Dendritic cell treated with granulocyte-macrophage colony-stimulating factor and Interleukin-4, amounts not matched to agents 40 ng/mL and 50 ng/mL, for 4 days (primary cell): ENCODE measurements around the gene P2RX2.

Source experiments
- H3K27ac Mint-ChIP-seq: one replicate; pipeline ENCODE4 v1.8.0; 2022; ENCODE audit warnings: mild to moderate bottlenecking, mixed read lengths
- H3K27me3 Mint-ChIP-seq: one replicate; pipeline ENCODE4 v1.8.0; 2022; ENCODE audit warnings: mild to moderate bottlenecking, mixed read lengths
- H3K36me3 Mint-ChIP-seq: one replicate; pipeline ENCODE4 v1.8.0; 2022; ENCODE audit warnings: low read depth, mixed read lengths
- H3K4me1 Mint-ChIP-seq: one replicate; pipeline ENCODE4 v1.8.0; 2022; ENCODE audit warnings: low read depth, mixed read lengths
- H3K4me3 Mint-ChIP-seq: one replicate; pipeline ENCODE4 v1.8.0; 2022; ENCODE audit warnings: mild to moderate bottlenecking, moderate library complexity, mixed read lengths
- H3K9me3 Mint-ChIP-seq: one replicate; pipeline ENCODE4 v1.8.0; 2022; ENCODE audit warnings: mixed read lengths
- intact Hi-C: fragments of 100-400 bp; cut with micrococcal nuclease; formaldehyde crosslinking; loops from one replicate; pipeline ENCODE4 v1.15.0; 2022

Gene P2RX2

DNA sequence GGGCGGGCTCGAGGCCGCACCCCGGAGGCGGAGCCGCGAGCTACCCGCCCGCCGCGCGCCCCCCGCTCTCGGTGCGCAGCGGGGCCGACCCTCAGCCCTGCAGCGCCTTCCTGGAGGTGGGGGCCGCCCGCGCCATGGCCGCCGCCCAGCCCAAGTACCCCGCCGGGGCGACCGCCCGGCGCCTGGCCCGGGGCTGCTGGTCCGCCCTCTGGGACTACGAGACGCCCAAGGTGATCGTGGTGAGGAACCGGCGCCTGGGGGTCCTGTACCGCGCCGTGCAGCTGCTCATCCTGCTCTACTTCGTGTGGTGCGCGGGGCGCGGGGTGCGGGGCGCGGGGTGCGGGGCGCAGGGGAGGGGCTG lies at the start of gene P2RX2:
Gene P2RX2 (plus strand): TSS at position 94 of the 361 bp plus-strand sequence. CDS start 41 bp downstream, at position 135.
- Mint-ChIP-seq H3K4me1 (peaks cover 11% of the 10 kb centered on the region), H3K4me3 (no peak within 1 kb of the TSS), H3K27ac (no peak within 1 kb of the TSS), H3K9me3 (peaks cover 20% of the 10 kb centered on the region), H3K27me3 (peaks cover 70% of the 10 kb centered on the region), H3K36me3 (peaks cover 4% of the 10 kb centered on the region)
- intact Hi-C loops, result no loop called here

DNA sequence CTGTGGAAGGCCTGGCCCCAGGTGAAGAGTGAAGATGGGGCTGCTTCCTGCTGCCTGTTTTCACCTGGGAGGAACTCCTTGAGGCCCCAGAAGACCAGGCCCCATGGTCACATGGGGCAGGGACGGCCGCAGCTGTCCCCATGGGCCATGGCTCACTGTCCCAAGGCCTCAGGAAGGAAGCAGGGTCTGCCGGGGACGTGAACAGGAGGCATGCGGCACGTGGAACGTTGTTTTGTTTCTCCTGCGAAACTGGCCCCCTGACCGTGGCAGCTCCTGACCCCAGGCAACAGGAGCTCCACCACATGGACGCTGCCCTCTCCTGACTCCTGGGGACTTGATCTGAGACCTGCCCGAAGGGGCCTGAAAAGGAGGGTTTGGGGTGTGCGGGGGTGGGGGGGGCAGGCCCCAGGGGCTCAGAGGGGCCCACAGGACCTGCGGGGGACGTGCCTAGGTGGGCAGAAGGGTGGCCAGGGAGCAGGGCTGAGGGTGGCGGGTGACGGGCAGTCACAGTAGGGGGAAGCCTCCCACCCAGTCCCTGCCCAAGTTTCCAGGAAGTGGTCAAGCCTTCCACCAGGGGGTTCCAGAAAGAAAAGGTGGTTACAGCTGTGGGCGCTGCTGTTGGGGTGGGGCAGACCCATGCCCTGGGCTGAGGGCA lies 49.6 kb upstream of the P2RX2 start:
- Mint-ChIP-seq H3K4me3 (no peak overlapping the region), H3K9me3 (no peaks in the 10 kb centered on the region), H3K27ac (no peak overlapping the region), H3K4me1 (no peaks in the 10 kb centered on the region), H3K36me3 (peaks cover 97% of the 10 kb centered on the region), H3K27me3 (no peaks in the 10 kb centered on the region)
- intact Hi-C loops, result no loop called here

DNA sequence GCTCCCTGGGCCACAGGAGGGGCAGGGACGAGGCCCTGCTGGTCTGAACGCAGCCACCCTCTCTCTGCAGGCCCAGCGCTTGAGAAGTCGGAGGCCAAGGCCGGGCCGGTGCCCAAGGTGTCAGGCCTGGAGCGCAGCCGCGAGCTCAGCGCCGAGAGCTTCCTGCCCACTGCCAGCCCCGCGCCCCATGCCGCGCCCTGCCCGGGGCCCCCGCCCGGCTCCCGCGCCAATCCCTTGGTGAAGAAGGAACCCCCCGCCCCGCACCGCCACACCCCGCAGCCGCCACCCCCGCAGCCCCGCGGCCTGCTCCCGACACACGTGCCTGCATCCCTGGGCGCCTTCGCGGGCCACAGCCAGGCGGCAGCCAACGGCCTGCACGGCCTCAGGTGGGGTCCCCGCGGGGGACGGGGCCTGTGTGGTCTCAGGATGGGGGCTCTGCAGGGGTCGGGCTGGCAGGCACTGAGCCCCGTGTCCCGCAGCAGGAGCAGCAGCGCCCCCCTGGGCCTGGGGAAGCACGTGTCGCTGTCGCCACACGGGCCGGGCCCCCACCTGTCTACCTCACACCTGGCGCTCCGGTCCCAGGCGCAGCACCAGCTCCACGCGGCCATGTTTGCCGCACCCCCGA lies 48.6 kb upstream of the P2RX2 start:
- H3K9me3 Mint-ChIP-seq, result no peaks in the 10 kb centered on the region
- H3K27me3 Mint-ChIP-seq, result no peaks in the 10 kb centered on the region
- H3K4me3 Mint-ChIP-seq, result no peak overlapping the region
- intact Hi-C loops, result no loop called here
- H3K4me1 Mint-ChIP-seq, result no peaks in the 10 kb centered on the region
- H3K27ac Mint-ChIP-seq, result no peak overlapping the region
- H3K36me3 Mint-ChIP-seq, result peaks cover 98% of the 10 kb centered on the region

DNA sequence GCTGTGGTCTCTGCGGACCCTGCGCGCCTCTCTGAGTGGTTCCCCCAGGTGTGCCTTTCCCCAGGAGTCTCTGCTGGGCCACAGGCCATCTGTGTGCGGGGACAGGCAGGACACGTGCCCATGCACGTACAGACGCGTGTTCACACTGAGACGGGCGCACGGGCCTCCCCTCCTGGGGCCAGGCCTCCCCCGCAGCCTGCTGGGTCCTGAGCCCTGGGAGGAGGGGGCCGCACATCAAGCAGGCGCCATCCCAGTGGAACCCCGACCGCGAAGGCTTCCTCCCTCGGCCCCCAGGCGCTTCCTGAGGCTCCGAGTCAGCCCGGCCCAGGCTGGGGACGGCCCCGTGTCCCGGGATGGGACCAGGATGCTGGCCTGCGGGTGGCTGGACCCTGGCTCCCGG lies 47.9 kb upstream of the P2RX2 start:
- Mint-ChIP-seq H3K4me1 (no peaks in the 10 kb centered on the region), H3K4me3 (no peak overlapping the region), H3K36me3 (peaks cover 98% of the 10 kb centered on the region), H3K9me3 (no peaks in the 10 kb centered on the region), H3K27ac (no peak overlapping the region), H3K27me3 (no peaks in the 10 kb centered on the region)
- intact Hi-C loops, result no loop called here

DNA sequence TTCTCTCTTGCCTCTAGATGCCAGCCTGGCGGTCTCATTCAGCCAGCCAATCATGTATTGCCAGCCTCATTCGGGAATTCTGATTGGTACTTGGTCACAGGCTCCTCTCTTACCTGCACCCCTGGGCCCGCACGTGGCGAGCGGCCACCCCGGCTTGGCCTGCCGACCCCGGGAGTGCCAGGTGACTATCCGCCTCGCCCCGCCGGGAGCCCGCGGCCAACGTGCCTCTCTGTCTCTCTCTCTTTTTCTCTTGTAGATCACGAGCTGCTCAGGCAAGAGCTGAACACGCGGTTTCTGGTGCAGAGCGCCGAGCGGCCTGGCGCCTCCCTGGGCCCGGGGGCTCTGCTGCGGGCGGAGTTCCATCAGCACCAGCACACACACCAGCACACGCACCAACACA lies 47.5 kb upstream of the P2RX2 start:
- H3K36me3 Mint-ChIP-seq, result peaks cover 98% of the 10 kb centered on the region
- intact Hi-C loops, result no loop called here

DNA sequence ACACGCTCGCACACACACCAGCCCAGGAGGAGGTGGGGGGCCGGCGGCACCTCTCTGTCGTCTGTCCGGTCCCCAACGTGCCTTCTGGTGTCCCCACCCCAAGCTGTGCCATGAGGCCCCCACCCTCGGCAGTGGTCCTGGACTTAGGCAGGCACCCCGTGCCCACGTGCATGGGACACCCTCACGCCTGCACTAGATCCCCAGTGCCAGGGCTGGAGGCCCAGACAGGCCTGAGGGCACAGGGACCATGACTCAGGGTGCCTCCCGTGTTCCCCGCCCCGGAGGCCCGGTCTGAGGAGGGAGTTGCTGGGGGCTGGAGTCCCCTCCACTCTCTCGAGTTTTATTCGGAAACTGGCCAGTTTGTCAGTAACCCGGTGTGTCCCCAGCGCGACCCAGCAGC lies 47.0 kb upstream of the P2RX2 start:
- no peak overlapping the region for H3K4me3 Mint-ChIP-seq
- no peak overlapping the region for H3K27ac Mint-ChIP-seq
- H3K27me3 Mint-ChIP-seq, result no peaks in the 10 kb centered on the region
- peaks cover 98% of the 10 kb centered on the region for H3K36me3 Mint-ChIP-seq
- intact Hi-C loops, result no loop called here
- H3K9me3 Mint-ChIP-seq, result no peaks in the 10 kb centered on the region
- H3K4me1 Mint-ChIP-seq, result no peaks in the 10 kb centered on the region

More for the DNA sequence above, 47.5 kb upstream of the P2RX2 start:
- H3K27me3 Mint-ChIP-seq, result no peaks in the 10 kb centered on the region
- no peaks in the 10 kb centered on the region for H3K9me3 Mint-ChIP-seq
- no peak overlapping the region for H3K4me3 Mint-ChIP-seq
- no peaks in the 10 kb centered on the region for H3K4me1 Mint-ChIP-seq
- H3K27ac Mint-ChIP-seq, result no peak overlapping the region

DNA sequence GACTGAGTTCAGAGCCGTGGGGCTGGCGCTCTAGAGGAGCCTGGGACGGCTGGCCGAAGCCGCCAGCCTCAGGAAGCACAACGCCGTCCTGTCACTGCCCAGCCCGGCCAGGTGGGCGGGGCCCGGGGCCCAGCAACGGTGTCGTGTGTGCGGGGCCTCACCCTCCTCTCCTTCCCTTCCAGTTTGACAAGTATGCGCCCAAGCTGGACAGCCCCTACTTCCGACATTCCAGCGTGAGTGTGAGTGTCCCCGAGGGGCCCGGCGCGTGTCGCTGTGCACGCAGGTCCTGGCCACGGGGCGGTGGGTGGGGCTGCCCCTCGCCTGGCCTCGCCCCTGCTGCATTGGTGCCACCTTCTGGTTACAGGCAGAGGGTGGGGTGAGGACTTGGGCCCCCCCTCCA lies 46.5 kb upstream of the P2RX2 start:
- intact Hi-C loops, result no loop called here
- no peak overlapping the region for H3K27ac Mint-ChIP-seq
- no peaks in the 10 kb centered on the region for H3K9me3 Mint-ChIP-seq
- H3K4me3 Mint-ChIP-seq, result no peak overlapping the region
- no peaks in the 10 kb centered on the region for H3K4me1 Mint-ChIP-seq
- peaks cover 98% of the 10 kb centered on the region for H3K36me3 Mint-ChIP-seq
- H3K27me3 Mint-ChIP-seq, result no peaks in the 10 kb centered on the region

DNA sequence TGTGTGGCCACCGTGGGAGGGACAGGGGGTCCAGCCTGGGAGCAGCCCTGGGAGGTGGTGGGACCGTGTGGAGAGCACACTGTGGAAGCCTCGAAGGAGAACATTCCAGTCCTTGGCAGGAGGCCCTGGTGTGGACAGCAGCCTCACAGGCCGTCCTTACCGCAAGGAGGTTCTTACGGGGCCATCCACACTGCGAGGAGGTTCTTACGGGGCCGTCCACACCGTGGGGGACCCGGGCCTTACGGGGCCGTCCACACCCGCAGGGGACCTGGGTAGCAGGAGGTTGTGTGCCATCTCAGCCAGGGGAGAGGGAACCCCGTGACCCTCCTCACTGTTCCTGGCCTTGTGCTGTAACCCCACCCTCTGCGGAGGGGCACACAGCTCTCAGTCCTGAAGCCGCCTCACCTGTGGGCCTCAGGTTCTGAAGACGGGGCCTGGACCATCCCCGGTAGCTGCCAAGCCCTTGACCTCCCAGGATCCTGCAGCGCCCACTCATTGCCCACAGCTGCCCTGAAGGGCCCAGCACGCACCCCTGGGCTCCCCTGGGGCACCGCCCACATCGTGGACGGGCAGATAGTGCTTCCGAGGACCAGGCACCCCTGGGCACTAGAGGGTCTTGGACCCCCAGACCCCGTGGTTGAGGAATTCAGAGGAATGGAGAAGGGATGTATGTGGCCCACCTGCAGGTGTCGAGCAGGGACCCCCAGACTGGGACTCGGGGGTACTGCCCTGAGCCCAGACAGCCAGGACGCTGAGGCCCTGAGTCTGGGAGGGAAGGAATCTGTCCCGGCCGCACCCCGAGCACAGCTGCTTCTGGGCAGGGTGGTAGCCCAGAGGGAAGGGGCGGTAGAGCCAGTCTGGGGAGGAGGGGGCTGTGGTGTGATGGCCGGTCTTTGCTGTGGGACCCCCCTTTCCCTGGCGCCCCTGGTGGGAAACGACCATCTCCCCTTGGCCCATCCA lies 45.5 kb upstream of the P2RX2 start:
- Mint-ChIP-seq H3K27me3 (no peaks in the 10 kb centered on the region), H3K4me3 (no peak overlapping the region), H3K36me3 (peaks cover 98% of the 10 kb centered on the region), H3K27ac (no peak overlapping the region), H3K9me3 (no peaks in the 10 kb centered on the region), H3K4me1 (no peaks in the 10 kb centered on the region)
- intact Hi-C loops, result no loop called here

DNA sequence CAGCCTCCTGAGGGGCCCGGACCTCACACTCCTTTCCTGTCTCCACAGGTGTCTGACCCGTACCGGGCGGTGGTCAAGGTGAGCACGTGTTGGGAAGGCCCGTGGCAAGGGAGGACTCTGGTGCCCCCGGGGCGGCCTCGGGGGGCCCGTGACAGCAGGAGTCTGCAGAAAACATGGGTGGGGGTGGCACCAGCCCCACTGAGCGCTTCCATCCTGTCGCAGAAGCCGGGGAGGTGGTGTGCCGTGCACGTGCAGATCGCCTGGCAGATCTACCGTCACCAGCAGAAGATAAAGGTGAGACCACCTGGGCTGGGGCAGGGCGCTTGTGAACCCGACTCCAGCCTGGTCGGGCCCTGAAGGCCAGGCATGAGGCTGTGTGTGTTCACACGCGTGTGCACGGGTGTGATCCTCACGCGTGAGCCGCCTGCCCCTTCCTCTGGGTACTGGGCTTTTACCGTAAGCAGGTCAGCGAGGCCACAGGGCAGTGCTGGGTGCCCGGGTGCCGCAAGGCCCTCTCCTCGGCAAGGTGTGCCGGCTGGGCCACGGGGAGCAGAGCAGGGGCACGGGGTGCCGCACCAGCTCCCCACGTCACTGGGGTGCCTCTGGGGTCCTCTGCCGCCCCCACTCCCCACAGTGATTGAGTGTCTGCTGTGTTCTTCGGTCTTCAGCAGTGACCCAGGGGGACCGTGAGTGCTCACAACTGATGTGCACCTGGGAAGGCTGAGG lies 44.1 kb upstream of the P2RX2 start:
- no peak overlapping the region for H3K4me3 Mint-ChIP-seq
- intact Hi-C loops, result no loop called here
- H3K36me3 Mint-ChIP-seq, result peaks cover 98% of the 10 kb centered on the region
- no peak overlapping the region for H3K27ac Mint-ChIP-seq
- no peaks in the 10 kb centered on the region for H3K4me1 Mint-ChIP-seq
- no peaks in the 10 kb centered on the region for H3K9me3 Mint-ChIP-seq
- no peaks in the 10 kb centered on the region for H3K27me3 Mint-ChIP-seq

DNA sequence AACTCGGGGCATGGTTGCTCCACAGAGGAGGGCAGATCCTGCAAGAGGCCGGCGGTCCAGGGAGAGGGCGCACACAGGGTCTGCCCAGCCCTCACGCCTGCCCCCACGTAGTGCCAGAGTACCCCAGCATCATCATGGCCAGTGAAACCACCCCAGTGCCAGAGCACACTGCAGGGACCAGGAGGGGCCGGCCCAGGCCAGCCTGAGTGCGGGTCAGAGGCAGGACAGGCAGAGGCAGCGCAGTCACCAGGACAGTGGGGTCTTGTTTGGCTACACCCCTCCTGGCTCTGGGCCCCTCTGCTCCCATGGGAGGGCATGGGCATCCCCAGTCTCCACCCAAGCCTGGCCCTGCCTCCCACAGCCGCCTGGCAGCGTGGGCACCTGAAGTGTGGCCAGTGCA lies 42.9 kb upstream of the P2RX2 start:
- no peak overlapping the region for H3K4me3 Mint-ChIP-seq
- H3K27me3 Mint-ChIP-seq, result no peaks in the 10 kb centered on the region
- H3K9me3 Mint-ChIP-seq, result no peaks in the 10 kb centered on the region
- no peaks in the 10 kb centered on the region for H3K4me1 Mint-ChIP-seq
- no peak overlapping the region for H3K27ac Mint-ChIP-seq
- intact Hi-C loops, result no loop called here
- peaks cover 100% of the 10 kb centered on the region for H3K36me3 Mint-ChIP-seq

DNA sequence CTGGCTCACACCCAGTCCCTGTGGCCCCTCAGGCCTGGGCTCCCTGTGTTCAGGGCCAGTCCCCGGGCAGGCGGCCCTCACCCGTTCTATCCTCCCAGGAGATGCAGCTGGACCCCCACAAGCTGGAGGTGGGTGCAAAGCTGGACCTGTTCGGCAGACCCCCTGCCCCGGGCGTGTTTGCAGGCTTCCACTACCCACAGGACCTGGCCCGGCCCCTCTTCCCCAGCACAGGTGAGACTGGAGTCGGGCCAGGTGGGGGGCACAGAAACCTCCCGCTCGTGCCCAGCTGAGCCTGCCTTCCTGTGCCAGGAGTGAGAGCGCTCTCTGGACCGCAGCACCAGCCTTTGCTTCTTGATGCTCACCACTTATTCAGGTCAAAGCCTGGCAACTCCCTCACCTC lies 41.9 kb upstream of the P2RX2 start:
- intact Hi-C loops, result no loop called here
- Mint-ChIP-seq H3K27me3 (no peaks in the 10 kb centered on the region), H3K4me1 (no peaks in the 10 kb centered on the region), H3K36me3 (peaks cover 100% of the 10 kb centered on the region), H3K27ac (no peak overlapping the region), H3K4me3 (no peak overlapping the region), H3K9me3 (no peaks in the 10 kb centered on the region)

DNA sequence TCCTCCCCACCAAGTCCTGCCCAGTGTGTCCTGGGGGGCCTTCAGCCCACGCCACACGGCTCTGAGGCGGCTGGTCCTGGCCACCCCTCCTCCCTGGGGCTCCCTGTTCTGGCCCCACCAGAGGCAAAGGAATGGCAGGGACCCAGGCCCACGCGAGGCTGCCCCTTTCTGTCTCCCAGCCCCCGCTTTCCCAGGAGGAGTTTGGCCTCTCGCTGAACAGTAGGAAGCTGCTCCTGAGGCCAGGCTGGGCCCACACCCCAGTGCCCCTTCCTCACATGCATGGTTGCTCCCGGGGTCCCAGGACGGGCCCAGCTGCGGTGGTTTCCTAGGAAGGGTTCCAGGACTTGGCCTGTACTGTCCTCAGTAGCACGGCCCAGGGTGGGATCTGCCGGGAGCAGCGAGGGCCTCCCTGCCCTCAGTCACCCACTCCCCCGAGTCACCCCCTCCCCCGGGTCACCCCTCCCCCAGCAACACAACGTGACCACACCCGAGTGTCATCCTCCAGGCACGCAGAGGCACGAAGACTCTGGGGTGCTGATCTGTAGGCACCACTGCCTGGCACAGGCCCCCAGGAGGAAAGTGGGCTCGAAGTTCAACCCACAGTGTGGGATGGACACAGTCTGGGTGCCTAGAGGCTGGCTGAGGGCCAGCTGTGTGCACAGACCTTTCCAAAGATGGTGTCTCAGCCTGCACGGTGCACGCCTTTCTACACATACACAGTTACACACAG lies 41.2 kb upstream of the P2RX2 start:
- Mint-ChIP-seq H3K36me3 (peaks cover 100% of the 10 kb centered on the region), H3K4me1 (no peaks in the 10 kb centered on the region), H3K27me3 (no peaks in the 10 kb centered on the region), H3K9me3 (no peaks in the 10 kb centered on the region), H3K4me3 (no peak overlapping the region), H3K27ac (no peak overlapping the region)
- intact Hi-C loops, result no loop called here

DNA sequence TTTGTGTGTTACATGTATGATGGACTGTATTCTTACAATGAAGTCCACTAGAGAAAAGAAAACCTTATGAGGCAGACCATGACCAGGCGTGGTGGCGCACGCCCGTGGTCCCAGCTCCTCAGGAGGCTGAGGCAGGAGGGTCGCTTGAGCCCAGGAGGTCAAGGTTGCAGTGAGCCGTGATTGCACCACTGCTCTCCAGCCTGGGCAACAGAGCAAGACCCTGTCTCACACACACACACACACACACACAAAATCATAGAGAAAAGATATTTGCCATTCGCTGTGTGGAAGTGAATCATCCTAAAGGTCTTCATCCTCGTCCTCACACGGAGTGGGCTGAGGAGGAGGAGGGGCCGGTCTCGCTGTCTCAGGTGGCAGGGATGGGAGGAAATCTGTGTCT lies 40.5 kb upstream of the P2RX2 start:
- intact Hi-C loops, result no loop called here
- Mint-ChIP-seq H3K9me3 (no peaks in the 10 kb centered on the region), H3K36me3 (peaks cover 98% of the 10 kb centered on the region), H3K27me3 (no peaks in the 10 kb centered on the region), H3K4me3 (no peak overlapping the region), H3K27ac (no peak overlapping the region), H3K4me1 (no peaks in the 10 kb centered on the region)
